IMR-90 (cell line): ENCODE measurements around the gene ZFP36L2. TPM values are rescaled to one million over a fixed set of nuclear protein-coding genes. Genes with fewer than 3 reads are reported as not detected.

Source experiments
- ATAC-seq: fragments of 200-7000 bp; cut with Tn5 transposase; 2 replicates; pipeline ENCODE4 v1.9.1; 2020; ENCODE audit warnings: low read depth, mild to moderate bottlenecking, moderate library complexity
- BruUV-seq: library from RNA; stranded (reverse); fragments of 400-500 nt; replicated peaks from 2 replicates; lab custom pipeline; 2021; lab: Mats Ljungman, UMichigan
- CTCF ChIA-PET: fragments of 300-600 bp; formaldehyde crosslinking; extraction: SDS; loops from one replicate; lab custom pipeline; 2021; ENCODE audit warnings: antibody characterized with exemption; lab: Yijun Ruan, JAX
- POLR2A ChIA-PET: fragments of 300-600 bp; sonication (Branson Sonifier 250); formaldehyde crosslinking; loops from one replicate; lab custom pipeline; 2022; ENCODE audit warnings: antibody characterized with exemption; ENCODE audit not compliant: unreplicated experiment; lab: Charles Lee
- DNase-seq: peaks from one replicate; pipeline ENCODE4 v3.0.0; 2013
- H2AFZ ChIP-seq: replicated peaks from 2 replicates; pipeline ENCODE3; 2013; ENCODE audit warnings: low read length, mild to moderate bottlenecking; ENCODE audit not compliant: poor library complexity
- H2AK5ac ChIP-seq: 2 replicates; pipeline ENCODE4 v1.6.1; 2013; ENCODE audit warnings: low read depth, low read length, inconsistent platforms
- H2AK9ac ChIP-seq: replicated peaks from 2 replicates; pipeline ENCODE3; 2013; ENCODE audit warnings: mild to moderate bottlenecking, low read depth, low read length, moderate library complexity; ENCODE audit not compliant: poor library complexity
- H2BK120ac ChIP-seq: 2 replicates; pipeline ENCODE4 v1.6.1; 2013; ENCODE audit warnings: low read depth, low read length, inconsistent platforms
- H2BK15ac ChIP-seq: 3 replicates; pipeline ENCODE4 v1.6.1; 2013; ENCODE audit warnings: low read depth, low read length, inconsistent platforms
- H2BK20ac ChIP-seq: 2 replicates; pipeline ENCODE4 v1.6.1; 2013; ENCODE audit warnings: low read depth, mild to moderate bottlenecking, inconsistent platforms, low read length, moderate library complexity
- H2BK5ac ChIP-seq: 2 replicates; pipeline ENCODE4 v1.6.1; 2013; ENCODE audit warnings: mild to moderate bottlenecking, low read depth, low read length, inconsistent platforms; ENCODE audit not compliant: poor library complexity, severe bottlenecking
- H3K14ac ChIP-seq: replicated peaks from 2 replicates; pipeline ENCODE4 v1.6.1; 2013; ENCODE audit warnings: low read depth, low read length, inconsistent platforms
- H3K18ac ChIP-seq: 2 replicates; pipeline ENCODE4 v1.6.1; 2013; ENCODE audit warnings: low read depth, low read length, control low read depth
- H3K23ac ChIP-seq: 2 replicates; pipeline ENCODE4 v1.6.1; 2013; ENCODE audit warnings: low read depth, low read length, inconsistent platforms
- H3K27ac ChIP-seq: 2 replicates; pipeline ENCODE4 v1.5.1; 2013; ENCODE audit warnings: mild to moderate bottlenecking, control low read depth, low read length; ENCODE audit not compliant: insufficient read depth
- H3K27me3 ChIP-seq: 2 replicates; pipeline ENCODE4 v1.6.1; 2013; ENCODE audit warnings: low read length; ENCODE audit not compliant: control insufficient read depth, insufficient read depth
- H3K36me3 ChIP-seq: 2 replicates; pipeline ENCODE4 v1.6.1; 2013; ENCODE audit warnings: low read length, mixed read lengths; ENCODE audit not compliant: control insufficient read depth, insufficient read depth
- H3K4ac ChIP-seq: 2 replicates; pipeline ENCODE4 v1.6.1; 2013; ENCODE audit warnings: low read depth, low read length, inconsistent platforms
- H3K4me1 ChIP-seq: 2 replicates; pipeline ENCODE4 v1.6.1; 2013; ENCODE audit warnings: low read length, mixed read lengths; ENCODE audit not compliant: control insufficient read depth, insufficient read depth
- H3K4me2 ChIP-seq: 2 replicates; pipeline ENCODE4 v1.6.1; 2013; ENCODE audit warnings: low read depth, mild to moderate bottlenecking, control low read depth, low read length, moderate library complexity
- H3K4me3 ChIP-seq: 2 replicates; pipeline ENCODE4 v1.5.1; 2013; ENCODE audit warnings: low read depth, mild to moderate bottlenecking, control low read depth, low read length, moderate library complexity; ENCODE audit not compliant: insufficient read depth
- H3K56ac ChIP-seq: 2 replicates; pipeline ENCODE4 v1.6.1; 2013; ENCODE audit warnings: low read length, inconsistent platforms; ENCODE audit not compliant: insufficient read depth; ENCODE audit errors: extremely low read depth
- H3K79me1 ChIP-seq, 2 experiments: 2 replicates each; pipeline ENCODE4 v1.6.1; 2013; ENCODE audit warnings: low read length in 2 of 2, inconsistent platforms in 1 of 2, low read depth in 1 of 2
- H3K9ac ChIP-seq: 2 replicates; pipeline ENCODE4 v1.6.1; 2013; ENCODE audit warnings: low read depth, low read length, control low read depth
- H3K9me1 ChIP-seq: 2 replicates; pipeline ENCODE4 v1.6.1; 2013; ENCODE audit warnings: low read length, inconsistent platforms; ENCODE audit not compliant: insufficient read depth
- H3K9me3 ChIP-seq: 2 replicates; pipeline ENCODE4 v1.6.1; 2013; ENCODE audit warnings: low read length; ENCODE audit not compliant: control insufficient read depth, insufficient read depth
- H4K20me1 ChIP-seq: 2 replicates; pipeline ENCODE4 v1.6.1; 2013; ENCODE audit warnings: low read length, inconsistent platforms; ENCODE audit not compliant: insufficient read depth
- H4K5ac ChIP-seq: 2 replicates; pipeline ENCODE4 v1.6.1; 2013; ENCODE audit warnings: mild to moderate bottlenecking, low read depth, low read length, control low read depth
- H4K8ac ChIP-seq, 2 experiments: 2 replicates each; pipeline ENCODE4 v1.6.1; 2013; ENCODE audit warnings: low read depth in 2 of 2, low read length in 2 of 2, control low read depth in 1 of 2, inconsistent platforms in 1 of 2
- H4K91ac ChIP-seq: 2 replicates; pipeline ENCODE4 v1.6.1; 2013; ENCODE audit warnings: low read depth, low read length, inconsistent platforms; ENCODE audit not compliant: insufficient read depth
- BHLHE40 ChIP-seq: fragments of 150-350 bp; IDR thresholded peaks from 2 replicates; pipeline ENCODE4 v1.6.1; 2016; ENCODE audit warnings: mild to moderate bottlenecking, low read depth, low read length
- CEBPB ChIP-seq: IDR thresholded peaks from 2 replicates; pipeline ENCODE4 v1.6.1; 2012; ENCODE audit warnings: low read depth, low read length, improper control_type of control experiment
- CHD1 ChIP-seq: IDR thresholded peaks from 2 replicates; pipeline ENCODE4 v1.6.1; 2012; ENCODE audit warnings: low read depth, low read length, improper control_type of control experiment
- FOS ChIP-seq: fragments of 150-350 bp; IDR thresholded peaks from 2 replicates; pipeline ENCODE4 v1.6.1; 2016; ENCODE audit warnings: low read depth, low read length
- MAFK ChIP-seq: IDR thresholded peaks from 2 replicates; pipeline ENCODE4 v1.6.1; 2012; ENCODE audit warnings: low read depth, low read length, improper control_type of control experiment
- MAZ ChIP-seq: IDR thresholded peaks from 2 replicates; pipeline ENCODE4 v1.6.1; 2012; ENCODE audit warnings: low read depth, mild to moderate bottlenecking, low read length, improper control_type of control experiment, moderate library complexity, borderline replicate concordance
- NFE2L2 ChIP-seq: fragments of 150-350 bp; IDR thresholded peaks from 2 replicates; pipeline ENCODE4 v1.6.1; 2016; ENCODE audit warnings: low read depth, mild to moderate bottlenecking, low read length
- POLR2A ChIP-seq: IDR thresholded peaks from 2 replicates; pipeline ENCODE4 v1.6.1; 2012; ENCODE audit warnings: mild to moderate bottlenecking, low read depth, low read length
- RCOR1 ChIP-seq: IDR thresholded peaks from 2 replicates; pipeline ENCODE4 v1.6.1; 2012; ENCODE audit warnings: mild to moderate bottlenecking, low read length, improper control_type of control experiment; ENCODE audit not compliant: insufficient replicate concordance
- SMC3 ChIP-seq: fragments of 150-350 bp; IDR thresholded peaks from 2 replicates; pipeline ENCODE4 v1.6.1; 2016; ENCODE audit warnings: low read depth, mild to moderate bottlenecking, antibody characterized with exemption, low read length, moderate library complexity
- WGBS, 2 experiments: methylation state at CpG; one replicate each; pipeline versions ENCODE4 v1.1.5 to v1.1.7; 2013; ENCODE audit warnings: missing lambda C conversion rate in 2 of 2; ENCODE audit not compliant: insufficient read length in 1 of 2; ENCODE audit errors: extremely low coverage in 2 of 2; 5-methylcytosine and 5-hydroxymethylcytosine counted together
- dilution Hi-C: fragments of 300-500 bp; cut with HindIII; formaldehyde crosslinking; loops from one replicate; pipeline ENCODE4 v1.14.3; 2018; ENCODE audit warnings: low sequenced_read_pairs; ENCODE audit not compliant: unreplicated experiment
- in situ Hi-C: fragments of 300-500 bp; cut with MboI; formaldehyde crosslinking; loops from 3 replicates; pipeline ENCODE4 v1.14.3; 2019; ENCODE audit warnings: low sequenced_read_pairs, inconsistent platforms, mixed read lengths
- intact Hi-C: fragments of 100-400 bp; cut with micrococcal nuclease; formaldehyde crosslinking; loops from 2 replicates; pipeline ENCODE4 v1.10.0; 2022
- polyA plus RNA-seq, 3 experiments: library from polyadenylated mRNA; depleted of rRNA; stranded (reverse); fragments of >200 nt; gene quantifications; 2 replicates each; pipeline ENCODE4 v1.2.3, GENCODE V29; 2012; ENCODE audit warnings: low replicate concordance in 1 of 3
- total RNA-seq: library from RNA; depleted of rRNA; stranded (reverse); fragments of >200 nt; gene quantifications from 2 replicates; pipeline ENCODE4 v1.2.3, GENCODE V29; 2012
- TF ChIP-seq, protein P1 (sequence below): fragments of 150-350 bp; IDR thresholded peaks from 2 replicates; pipeline ENCODE4 v1.6.1; 2016; ENCODE audit warnings: low read depth, mild to moderate bottlenecking, low read length, moderate library complexity, borderline replicate concordance

ZFP36L2 gene
- total and polyA plus RNA-seq, 2 of the 4 experiments (the other 2 are of a cell fraction): 1.8 to 20.1 TPM

DNA sequence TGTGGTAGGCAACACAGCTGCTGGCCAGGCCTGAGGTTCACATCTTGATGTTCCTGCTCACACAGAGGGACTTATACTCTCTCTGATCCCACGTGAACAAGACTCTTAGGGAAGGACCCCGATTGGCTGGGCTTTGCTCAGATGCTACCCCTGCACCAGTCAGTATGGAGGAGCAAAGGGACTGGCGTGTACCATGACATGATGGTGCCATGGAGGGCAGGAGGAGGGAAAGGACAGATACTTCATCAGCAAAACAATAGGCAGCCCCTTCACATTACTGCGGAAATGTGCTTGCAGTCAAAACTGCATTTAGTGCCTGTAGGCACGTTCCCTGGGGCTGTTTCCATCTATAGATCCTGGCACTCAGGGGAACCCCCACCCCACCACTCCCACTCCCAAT is 42.7 kb downstream of the ZFP36L2 start:
- Histone ChIP-seq H2AK5ac (peak overlapping the region; percentile 33; the same call in 1 of the 2 replicates), H3K4me2 (no peak overlapping the region), H3K36me3 (no peaks in the 10 kb centered on the region), H2AFZ (no peak overlapping the region), H2BK20ac (no peak overlapping the region), H3K4ac (no peak overlapping the region), H3K27me3 (no peaks in the 10 kb centered on the region), H3K56ac (no peak overlapping the region), H3K4me1 (peaks cover 5% of the 10 kb centered on the region), H4K5ac (no peak overlapping the region), H3K14ac (no peak overlapping the region), H3K27ac (no peak overlapping the region), H3K23ac (no peak overlapping the region), H2AK9ac (no peak overlapping the region), H4K91ac (no peak overlapping the region), H3K9ac (no peak overlapping the region), H2BK15ac (peak overlapping the region; percentile 68; the same call in 1 of the 3 replicates), H3K4me3 (no peak overlapping the region), H3K79me1 (no peaks in the 10 kb centered on the region), H4K8ac (no peak overlapping the region), H3K9me3 (no peaks in the 10 kb centered on the region), H3K18ac (no peak overlapping the region), H4K20me1 (no peaks in the 10 kb centered on the region), H2BK120ac (no peak overlapping the region), H3K9me1 (no peaks in the 10 kb centered on the region; the same call in 1 of the 2 replicates), H2BK5ac (no peak overlapping the region)
- no peak for DNase-seq
- ChIA-PET CTCF (no interaction called here), POLR2A (no interaction called here)
- BruUV-seq: no TSS peak
- no peak for TF ChIP-seq RCOR1
- TF ChIP-seq CHD1: no peak
- TF ChIP-seq FOS: no peak
- TF ChIP-seq CEBPB: no peak
- TF ChIP-seq BHLHE40: no peak
- no peak for TF ChIP-seq MAZ
- no peak for TF ChIP-seq POLR2A
- no peak for TF ChIP-seq NFE2L2
- no peak for TF ChIP-seq SMC3
- TF ChIP-seq, protein P1, sequence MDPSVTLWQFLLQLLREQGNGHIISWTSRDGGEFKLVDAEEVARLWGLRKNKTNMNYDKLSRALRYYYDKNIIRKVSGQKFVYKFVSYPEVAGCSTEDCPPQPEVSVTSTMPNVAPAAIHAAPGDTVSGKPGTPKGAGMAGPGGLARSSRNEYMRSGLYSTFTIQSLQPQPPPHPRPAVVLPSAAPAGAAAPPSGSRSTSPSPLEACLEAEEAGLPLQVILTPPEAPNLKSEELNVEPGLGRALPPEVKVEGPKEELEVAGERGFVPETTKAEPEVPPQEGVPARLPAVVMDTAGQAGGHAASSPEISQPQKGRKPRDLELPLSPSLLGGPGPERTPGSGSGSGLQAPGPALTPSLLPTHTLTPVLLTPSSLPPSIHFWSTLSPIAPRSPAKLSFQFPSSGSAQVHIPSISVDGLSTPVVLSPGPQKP: no peak
- TF ChIP-seq MAFK: no peak
- ATAC-seq: no peak
- intact Hi-C loops: no loop called here
- 100% methylated on average over 2 of the region's 5 CpGs; no CpG with 5 or more reads in 1 of the 2 experiments for WGBS, 2 experiments
- in situ Hi-C loops: no loop called here
- dilution Hi-C loops: no loop called here
